ENCODE measurements around the gene CCDC8.

DNA sequence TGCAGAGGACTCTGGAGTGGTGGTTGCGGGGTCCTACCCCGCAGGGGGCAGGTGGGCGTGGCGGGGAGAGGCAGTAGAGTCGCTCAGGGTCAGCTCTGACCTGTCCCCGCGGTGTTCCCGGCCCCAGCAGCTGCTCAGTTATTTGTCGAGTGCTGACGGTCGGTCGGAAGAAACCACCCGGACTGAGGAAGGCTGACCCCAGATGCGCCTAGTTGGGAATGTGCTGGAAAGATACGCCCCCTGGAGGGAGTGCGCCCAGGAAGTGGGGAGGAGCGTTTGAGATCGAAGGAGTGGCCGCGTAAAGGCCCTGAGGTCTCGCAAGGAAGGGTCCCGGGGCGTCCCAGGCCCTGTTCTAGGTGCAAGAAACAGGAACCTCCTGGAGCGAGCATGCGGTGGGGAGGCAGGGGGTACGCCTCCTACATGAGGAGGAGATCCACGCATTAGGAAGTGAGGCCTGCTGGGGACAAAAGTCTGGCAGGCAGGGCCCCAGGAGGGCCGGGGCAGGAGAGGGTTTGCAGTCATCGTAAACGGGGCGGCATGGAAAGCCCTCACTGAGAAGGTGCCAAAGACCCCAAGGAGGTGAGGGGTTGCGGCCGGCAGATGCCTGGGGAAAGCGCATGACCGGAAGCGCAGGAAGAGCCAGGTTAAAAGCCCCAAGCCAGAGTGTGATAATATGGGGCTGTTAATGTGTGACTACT lies 9.2 kb downstream of the CCDC8 start:
- no peak for TF ChIP-seq CTCF (IDR thresholded peaks at IDR 0.05)
- no peak for TF ChIP-seq POLR2A (IDR thresholded peaks at IDR 0.05)
